ENCODE results near the gene TLR8.

DNA sequence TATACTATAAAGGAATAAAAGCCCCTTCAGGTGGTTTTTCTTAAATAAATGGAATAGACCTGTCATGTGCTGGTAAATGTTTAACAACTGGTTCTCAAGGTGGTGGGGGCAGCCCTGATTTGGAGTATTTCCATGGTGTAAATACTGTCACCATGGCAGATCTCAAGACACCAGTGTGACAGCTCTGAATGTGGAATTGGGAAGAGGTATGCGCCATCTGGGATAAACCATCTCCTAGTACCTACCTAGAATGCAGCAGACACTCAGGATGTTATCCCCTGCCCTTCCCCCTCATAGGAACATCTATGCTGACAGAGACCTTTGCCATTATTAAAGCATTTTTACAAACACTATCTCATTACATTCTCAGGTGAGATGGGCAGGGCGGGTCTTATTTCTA lies 42.1 kb downstream of the TLR8 start:
- TF ChIP-seq GATA2 (IDR thresholded peaks at IDR 0.05; ENCODE audit: low read depth, low read length) (no peak), GATA3 (IDR thresholded peaks at IDR 0.05; ENCODE audit: low read depth, low read length) (no peak)
